ENCODE results near the gene ATP2B1. TPM values are rescaled to one million over a fixed set of nuclear protein-coding genes. Genes with fewer than 3 reads are reported as not detected.
"Not testable (repeated sequence)": the region's sequence is repeated elsewhere in the genome, so short reads cannot be mapped to it uniquely, and the experiment has no call there.

ATP2B1 gene
- 105 and 110 TPM in 2 replicates for total RNA-seq
- long read RNA-seq, partial matches to known transcripts: 173 of 198 reads
- long read RNA-seq, other reads (novel, unspliced or antisense): 24 of 198 reads

DNA sequence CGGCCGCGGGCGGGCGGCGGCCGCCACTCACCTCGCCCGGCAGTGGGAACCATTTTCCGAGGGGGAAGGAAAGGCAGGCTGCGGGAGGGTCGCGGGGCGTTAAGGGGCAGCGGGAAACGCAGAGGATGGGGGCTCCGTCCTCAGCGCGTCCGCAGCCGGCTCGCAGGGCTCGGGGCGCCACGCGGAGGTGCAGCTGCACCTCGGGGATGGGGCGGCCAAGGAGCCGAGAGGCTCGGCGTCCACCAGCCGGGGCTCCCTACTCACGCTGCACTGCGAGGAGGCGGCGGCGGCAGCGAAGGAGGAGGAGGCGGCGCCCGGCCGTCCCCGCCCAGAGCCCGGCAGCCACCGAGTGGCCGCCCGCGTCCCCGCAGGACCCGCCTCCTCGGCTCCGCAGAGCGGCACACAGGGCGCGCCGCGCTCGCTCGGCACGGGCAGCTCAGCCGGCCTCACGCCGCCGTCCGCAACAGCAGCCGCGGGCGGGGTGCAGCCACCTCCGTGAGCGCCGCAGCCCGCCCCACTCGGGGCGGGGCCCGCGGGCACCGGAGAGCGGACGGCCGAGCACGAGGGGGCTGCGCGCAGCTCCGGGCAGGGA is at the start of gene ATP2B1:
TSS of gene ATP2B1 (minus strand) at position 274 of the 592 bp plus-strand sequence. CDS start 52,952 bp downstream, outside the sequence.
- peak; percentile 74 for DNase-seq (ENCODE audit: low spot score, unreplicated experiment)
- no peaks in the 10 kb centered on the region for H3K36me3 Mint-ChIP-seq (ENCODE audit: insufficient read depth)
- peak within 1 kb of the TSS; percentile 98 for H3K27ac Mint-ChIP-seq
- H3K9me3 Mint-ChIP-seq (ENCODE audit: low read depth): no peaks in the 10 kb centered on the region
- H3K4me1 Mint-ChIP-seq (ENCODE audit: low read depth): peaks cover 38% of the 10 kb centered on the region
- no peaks in the 10 kb centered on the region for H3K27me3 Mint-ChIP-seq
- peak; percentile 11 for TF ChIP-seq CTCF (IDR thresholded peaks at IDR 0.05; ENCODE audit: unreplicated experiment)
- H3K4me3 Mint-ChIP-seq (ENCODE audit: low read depth): peak within 1 kb of the TSS; percentile 98

DNA sequence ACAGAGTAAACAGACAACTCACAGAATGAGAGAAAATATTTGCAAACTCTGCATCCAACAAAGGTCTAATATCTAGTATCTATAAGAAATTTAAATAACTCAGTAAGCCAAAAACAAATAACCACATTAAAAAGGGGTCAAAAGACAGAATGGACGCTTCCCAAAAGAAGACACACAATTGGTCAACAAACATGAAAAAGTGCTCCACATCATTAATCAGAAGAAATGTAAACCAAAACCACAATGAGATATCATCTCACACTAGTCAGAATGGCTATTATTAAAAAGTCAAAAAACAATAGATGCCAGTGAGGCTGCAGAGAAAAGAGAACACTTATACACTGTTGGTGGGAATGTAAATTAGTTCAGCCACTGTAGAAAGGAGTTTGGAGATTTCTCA is 49.3 kb upstream of the ATP2B1 start:
- not testable (repeated sequence) for H3K27me3 Mint-ChIP-seq; H3K36me3 Mint-ChIP-seq (ENCODE audit: insufficient read depth); H3K27ac Mint-ChIP-seq; H3K4me3 Mint-ChIP-seq (ENCODE audit: low read depth); H3K4me1 Mint-ChIP-seq (ENCODE audit: low read depth); DNase-seq (ENCODE audit: low spot score, unreplicated experiment)
- peaks cover 11% of the 10 kb centered on the region for H3K9me3 Mint-ChIP-seq (ENCODE audit: low read depth)

DNA sequence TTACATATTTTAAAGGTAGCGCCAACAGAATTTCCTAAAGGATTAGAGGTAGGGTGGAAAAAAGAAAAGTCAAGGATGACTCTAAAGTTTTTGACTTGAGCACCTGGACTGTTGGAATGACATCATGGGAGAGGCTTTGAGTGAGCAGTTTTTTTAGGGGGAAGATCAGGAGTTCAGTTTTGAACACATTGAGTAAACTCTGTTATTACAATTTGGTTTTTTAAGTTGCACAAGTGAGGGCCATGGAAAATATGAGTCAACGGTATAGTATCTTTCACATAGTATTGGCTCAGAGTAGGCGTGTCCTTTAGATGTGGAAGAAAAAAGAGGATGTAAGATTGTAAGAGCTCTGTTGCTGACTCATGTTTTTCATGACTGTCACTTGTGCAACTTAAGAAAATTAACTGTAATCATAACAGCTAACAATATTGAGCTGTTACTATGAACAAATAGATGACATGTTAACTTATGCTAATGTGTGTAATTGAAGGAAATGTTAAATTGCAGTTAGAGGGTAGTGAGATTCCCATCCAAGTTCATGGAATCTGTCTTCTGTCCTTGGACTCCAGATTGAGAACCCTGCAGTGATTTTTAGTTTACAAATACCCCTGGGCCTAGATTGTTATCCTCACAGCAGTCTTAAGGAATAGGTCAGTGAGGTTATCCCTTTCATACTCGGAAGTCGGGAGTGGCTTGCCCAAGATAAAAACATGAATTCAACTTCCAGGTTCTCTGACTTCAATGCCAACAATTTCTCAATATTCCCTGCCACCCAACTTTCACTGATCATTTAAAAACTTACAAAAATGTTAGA is 48.2 kb upstream of the ATP2B1 start:
- H3K36me3 Mint-ChIP-seq (ENCODE audit: insufficient read depth): no peaks in the 10 kb centered on the region
- no peaks in the 10 kb centered on the region for H3K27me3 Mint-ChIP-seq
- TF ChIP-seq CTCF (IDR thresholded peaks at IDR 0.05; ENCODE audit: unreplicated experiment): no peak
- DNase-seq (ENCODE audit: low spot score, unreplicated experiment): no peak
- H3K4me3 Mint-ChIP-seq (ENCODE audit: low read depth): no peak overlapping the region
- no peak overlapping the region for H3K27ac Mint-ChIP-seq
- H3K4me1 Mint-ChIP-seq (ENCODE audit: low read depth): peaks cover 4% of the 10 kb centered on the region
- peaks cover 15% of the 10 kb centered on the region for H3K9me3 Mint-ChIP-seq (ENCODE audit: low read depth)

- H3K27ac Mint-ChIP-seq: no peak overlapping the region
- no peak for DNase-seq (ENCODE audit: low spot score, unreplicated experiment)
- no peak overlapping the region for H3K4me3 Mint-ChIP-seq (ENCODE audit: low read depth)
- no peak for TF ChIP-seq CTCF (IDR thresholded peaks at IDR 0.05; ENCODE audit: unreplicated experiment)
- no peaks in the 10 kb centered on the region for H3K27me3 Mint-ChIP-seq
- H3K9me3 Mint-ChIP-seq (ENCODE audit: low read depth): peaks cover 15% of the 10 kb centered on the region
- peaks cover 4% of the 10 kb centered on the region for H3K4me1 Mint-ChIP-seq (ENCODE audit: low read depth)
- no peaks in the 10 kb centered on the region for H3K36me3 Mint-ChIP-seq (ENCODE audit: insufficient read depth)
Observed at GRCh38 chr12:89756194-89756584, 47.6 kb upstream of the ATP2B1 start.

- H3K27ac Mint-ChIP-seq: no peak overlapping the region
- H3K4me1 Mint-ChIP-seq (ENCODE audit: low read depth): peaks cover 4% of the 10 kb centered on the region
- H3K36me3 Mint-ChIP-seq (ENCODE audit: insufficient read depth): no peaks in the 10 kb centered on the region
- H3K27me3 Mint-ChIP-seq: no peaks in the 10 kb centered on the region
- no peak for TF ChIP-seq CTCF (IDR thresholded peaks at IDR 0.05; ENCODE audit: unreplicated experiment)
- DNase-seq (ENCODE audit: low spot score, unreplicated experiment): no peak
- H3K9me3 Mint-ChIP-seq (ENCODE audit: low read depth): peaks cover 15% of the 10 kb centered on the region
- H3K4me3 Mint-ChIP-seq (ENCODE audit: low read depth): no peak overlapping the region
Observed at GRCh38 chr12:89753997-89754396, 45.4 kb upstream of the ATP2B1 start.
